Effector CD8-positive, alpha-beta T cell (primary cell): ENCODE results near the gene DIPK1B.

Source experiments
- DNase-seq: peaks from one replicate; lab custom pipeline; 2025; lab: John Stamatoyannopoulos, UW

DIPK1B gene

GRCh38 chr9:136673088-136673974, 39.0 kb upstream of the DIPK1B start:
- no peak for DNase-seq

GRCh38 chr9:136673975-136674785, 38.2 kb upstream of the DIPK1B start:
- no peak for DNase-seq

DNA sequence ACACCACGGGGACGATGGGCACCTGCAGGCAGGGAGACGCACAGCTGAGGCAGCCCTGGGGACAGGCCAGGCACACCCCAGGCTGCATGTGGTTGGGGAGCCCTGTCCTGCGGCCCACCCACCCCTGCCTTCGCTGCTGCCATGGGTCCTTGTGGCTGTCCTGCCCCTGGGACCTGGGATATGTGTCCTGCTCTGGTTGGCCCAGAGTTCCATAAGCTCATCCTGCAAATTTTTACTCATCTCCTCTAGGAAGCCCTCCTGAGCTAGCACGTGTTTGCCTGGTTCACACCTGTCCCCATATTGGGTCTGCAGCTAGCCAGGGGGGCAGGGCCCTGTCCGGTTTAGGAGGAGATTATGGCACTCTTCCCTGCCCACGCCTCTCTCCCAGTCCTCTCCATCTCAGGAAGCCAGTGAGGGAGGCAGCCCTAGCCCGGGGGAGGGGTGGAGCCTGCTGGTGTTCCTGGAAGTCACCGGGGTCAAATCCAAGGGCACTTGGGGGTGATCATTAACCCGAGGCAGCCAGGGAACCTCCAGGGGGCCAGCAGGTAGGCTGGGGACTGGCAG, 37.5 kb upstream of the DIPK1B start:
- no peak for DNase-seq

DNA sequence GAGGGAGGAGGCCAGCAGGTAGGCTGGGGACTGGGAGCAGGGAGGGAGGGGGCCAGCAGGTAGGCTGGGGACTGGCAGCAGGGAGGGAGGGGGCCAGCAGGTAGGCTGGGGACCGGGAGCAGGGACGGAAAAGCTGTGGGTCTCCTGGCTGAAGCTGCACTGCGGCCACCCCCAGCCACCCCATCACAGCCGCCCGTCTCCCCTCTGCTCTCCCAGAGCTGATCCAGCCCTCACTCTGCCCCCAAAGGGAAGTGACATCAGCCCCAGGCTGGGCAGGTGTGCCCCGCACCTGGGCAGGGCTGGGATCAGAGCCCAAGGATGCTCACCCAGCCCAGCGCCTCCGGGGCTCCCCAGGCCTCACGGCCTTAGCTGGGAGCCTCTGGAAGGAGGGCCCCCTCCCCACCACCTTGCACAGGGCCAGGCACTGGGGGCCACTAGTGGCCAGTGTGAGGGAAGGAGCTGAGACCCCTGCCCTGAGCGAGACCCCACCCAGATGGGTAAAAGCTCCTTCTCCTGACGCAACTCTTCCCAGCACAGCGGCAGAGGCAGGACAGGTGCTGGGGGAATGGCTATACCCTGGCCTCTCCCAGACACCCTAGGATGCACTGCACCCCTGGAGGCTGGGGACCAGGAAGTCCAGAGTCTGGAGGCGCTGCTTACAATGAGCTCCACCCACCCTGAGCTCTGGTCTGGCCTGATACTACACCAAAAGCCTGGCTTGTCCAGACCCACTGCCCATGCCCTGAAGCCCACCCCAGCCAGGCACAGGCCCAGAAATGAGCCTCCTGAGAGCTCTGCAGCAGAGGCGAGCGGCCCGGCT, 36.7 kb upstream of the DIPK1B start:
- DNase-seq: no peak

GRCh38 chr9:136676297-136676794, 36.0 kb upstream of the DIPK1B start:
- DNase-seq: no peak

GRCh38 chr9:136676920-136677686, 35.3 kb upstream of the DIPK1B start:
- no peak for DNase-seq

- DNase-seq: no peak
Measured at GRCh38 chr9:136678034-136678433, 34.3 kb upstream of the DIPK1B start.

DNA sequence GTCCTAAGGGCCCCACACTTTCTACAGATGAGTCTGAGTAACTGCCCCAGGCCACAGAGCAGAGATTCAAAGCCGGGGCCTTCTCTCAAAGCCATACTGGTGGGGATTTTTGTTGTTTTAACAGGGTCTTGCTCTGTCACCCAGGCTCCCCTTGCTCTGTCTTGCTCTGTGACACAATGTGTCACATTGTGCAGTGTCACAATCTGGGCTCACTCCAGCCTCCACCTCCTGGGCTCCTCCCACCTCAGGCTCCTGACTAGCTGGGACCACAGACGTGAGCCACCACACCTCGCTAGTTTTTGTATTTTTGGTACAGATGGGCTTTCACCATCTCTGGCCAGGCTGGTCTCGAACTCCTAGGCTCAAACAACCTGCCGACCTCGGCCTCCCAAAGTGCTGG, 33.7 kb upstream of the DIPK1B start:
- DNase-seq: no peak

GRCh38 chr9:136679431-136679941, 32.9 kb upstream of the DIPK1B start:
- no peak for DNase-seq

DNA sequence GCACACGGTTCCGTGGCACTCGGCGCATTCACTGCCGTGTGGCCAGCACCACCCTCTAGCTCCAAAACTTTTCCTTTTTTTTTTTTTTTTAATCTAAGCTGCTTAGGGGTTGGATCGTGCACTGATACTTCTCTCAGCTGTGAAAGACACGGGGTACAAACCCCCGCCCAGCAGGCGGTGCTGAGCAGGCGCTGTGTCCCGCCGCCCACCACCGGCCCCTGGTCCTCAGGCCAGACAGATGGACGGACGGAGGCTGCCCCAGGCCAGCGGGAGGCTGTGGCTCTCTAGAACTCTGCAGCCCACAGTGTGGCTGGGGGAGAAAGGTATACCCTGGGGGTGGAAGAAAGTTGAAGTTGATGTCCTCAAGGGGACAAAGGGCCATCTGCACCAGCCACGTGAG, 31.3 kb upstream of the DIPK1B start:
- no peak for DNase-seq

DNA sequence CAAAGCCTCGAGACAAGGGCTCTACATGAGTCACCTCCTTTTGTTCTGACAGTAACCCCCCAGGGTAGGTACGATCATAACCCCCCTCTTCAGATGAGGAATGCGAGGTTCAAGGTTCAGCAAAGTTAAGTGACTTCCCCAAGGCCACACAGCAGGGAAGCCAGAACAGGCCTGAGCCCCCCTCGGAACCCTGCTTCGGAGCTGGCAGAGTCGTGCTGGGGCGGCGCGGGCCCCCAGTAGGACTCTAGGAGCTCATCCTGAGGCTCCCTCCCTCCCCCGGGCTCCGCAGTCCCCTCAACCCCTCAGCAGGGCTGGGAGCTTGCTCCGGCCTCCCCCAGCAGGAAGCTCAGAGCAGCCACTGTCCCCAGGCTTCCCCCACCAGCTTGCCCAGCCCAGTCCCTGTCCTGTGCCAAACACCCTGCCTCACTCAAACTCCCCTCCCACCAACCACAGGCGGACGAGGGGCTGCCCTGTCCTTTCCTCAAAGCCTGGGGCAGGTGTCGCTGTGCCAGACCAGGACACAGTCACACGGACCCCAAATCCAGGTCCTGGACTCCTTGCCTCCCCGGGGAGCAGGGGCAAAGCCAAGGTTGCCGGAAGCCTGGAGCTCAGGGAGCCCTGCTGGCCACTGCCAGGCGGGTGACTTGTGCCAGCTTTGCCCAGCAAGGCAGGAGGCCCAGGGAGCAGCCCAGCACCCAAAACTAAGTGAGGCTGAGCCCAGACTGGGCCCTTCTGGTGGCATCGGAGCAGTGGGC, 30.2 kb upstream of the DIPK1B start:
- DNase-seq: no peak

DNA sequence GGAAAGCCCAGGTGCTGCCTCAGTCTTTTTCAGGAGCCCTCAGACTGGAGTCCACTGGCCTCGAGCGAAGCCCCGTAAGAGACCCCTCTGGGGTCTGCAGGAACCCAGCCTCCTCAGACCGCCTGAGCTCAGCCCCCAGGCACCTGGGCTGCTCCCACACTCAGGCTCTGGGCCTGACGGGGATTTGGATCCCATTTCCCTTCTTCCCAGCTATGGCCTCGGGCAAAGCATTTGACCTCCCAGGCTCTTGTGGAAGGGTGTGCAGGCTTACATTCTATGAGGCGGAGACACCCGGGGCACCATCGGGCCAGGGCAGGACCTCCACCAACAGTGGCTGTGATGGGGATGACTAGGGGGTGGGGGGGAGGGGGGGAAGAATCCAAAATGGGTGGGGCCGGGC, 29.7 kb upstream of the DIPK1B start:
- DNase-seq: no peak

DNA sequence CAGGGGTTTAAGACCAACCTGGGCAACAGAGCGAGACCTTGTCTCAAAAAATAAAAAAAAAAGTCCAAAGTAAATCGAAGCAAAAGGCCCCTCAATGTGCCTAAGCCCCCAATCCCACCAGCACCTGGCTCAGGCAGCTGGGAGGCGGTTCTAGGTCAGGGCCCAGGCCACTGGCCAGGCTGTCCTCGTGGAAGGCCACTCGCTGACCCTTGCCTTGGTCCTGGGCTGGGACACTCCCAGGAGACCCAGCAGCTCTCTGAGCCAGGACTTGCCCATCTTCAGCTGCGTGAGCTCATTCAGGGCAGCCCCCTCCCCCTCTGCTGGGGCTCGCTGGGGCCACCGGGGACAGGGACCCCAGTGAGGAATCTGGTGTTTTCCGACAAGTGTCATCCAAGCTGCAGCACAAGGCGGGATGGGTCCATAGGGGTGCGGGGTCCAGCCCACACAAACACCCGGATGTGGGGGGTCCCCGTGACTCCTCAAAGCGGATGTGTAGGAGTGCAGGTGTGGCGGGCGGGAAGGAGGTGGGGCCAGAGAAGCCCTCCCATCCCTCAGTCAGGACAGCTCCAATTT, 29.1 kb upstream of the DIPK1B start:
- DNase-seq: no peak

DNA sequence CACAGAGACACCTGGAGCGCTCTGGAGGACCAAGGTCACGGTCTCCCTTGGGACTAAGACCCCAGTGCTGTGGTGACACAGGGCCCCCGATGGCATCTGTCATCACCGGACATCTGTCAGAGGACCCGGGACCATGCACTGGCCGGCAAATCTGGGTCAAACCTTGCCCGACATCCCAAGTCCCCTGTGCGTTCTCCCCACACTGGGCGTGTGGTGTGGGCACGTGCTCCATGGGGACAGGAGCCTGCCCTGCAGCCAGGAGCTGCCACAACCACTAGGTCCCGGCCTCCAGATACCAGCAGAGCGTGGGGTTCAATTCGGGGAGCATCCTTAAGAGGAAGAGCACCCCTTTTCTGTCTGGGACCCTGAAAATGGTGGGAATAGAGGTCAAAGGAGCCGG, 28.6 kb upstream of the DIPK1B start:
- DNase-seq: no peak

DNA sequence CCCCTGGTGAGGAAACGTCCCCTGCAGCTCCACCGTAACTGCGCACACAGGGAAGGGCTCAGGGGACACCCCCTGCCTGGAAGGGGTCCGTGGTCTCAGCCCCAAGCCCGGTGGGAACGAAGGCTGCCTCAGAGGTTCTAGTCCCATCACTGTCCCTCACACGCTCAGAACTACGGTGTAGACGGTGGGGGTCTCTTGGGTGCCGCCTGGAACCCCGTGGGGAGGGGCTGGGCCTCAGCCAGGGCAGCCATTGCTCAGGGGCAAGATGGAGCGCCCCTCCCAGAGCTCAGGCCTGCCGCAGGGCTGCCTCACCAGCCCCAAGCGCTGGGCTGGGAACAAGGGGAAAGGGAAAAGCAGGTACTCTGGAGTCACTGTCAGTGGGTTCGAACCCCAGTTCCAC, 28.0 kb upstream of the DIPK1B start:
- no peak for DNase-seq

- no peak for DNase-seq
Measured at GRCh38 chr9:136684799-136685198, 27.6 kb upstream of the DIPK1B start.

- DNase-seq: no peak
Measured at GRCh38 chr9:136685216-136685615, 27.2 kb upstream of the DIPK1B start.

DNA sequence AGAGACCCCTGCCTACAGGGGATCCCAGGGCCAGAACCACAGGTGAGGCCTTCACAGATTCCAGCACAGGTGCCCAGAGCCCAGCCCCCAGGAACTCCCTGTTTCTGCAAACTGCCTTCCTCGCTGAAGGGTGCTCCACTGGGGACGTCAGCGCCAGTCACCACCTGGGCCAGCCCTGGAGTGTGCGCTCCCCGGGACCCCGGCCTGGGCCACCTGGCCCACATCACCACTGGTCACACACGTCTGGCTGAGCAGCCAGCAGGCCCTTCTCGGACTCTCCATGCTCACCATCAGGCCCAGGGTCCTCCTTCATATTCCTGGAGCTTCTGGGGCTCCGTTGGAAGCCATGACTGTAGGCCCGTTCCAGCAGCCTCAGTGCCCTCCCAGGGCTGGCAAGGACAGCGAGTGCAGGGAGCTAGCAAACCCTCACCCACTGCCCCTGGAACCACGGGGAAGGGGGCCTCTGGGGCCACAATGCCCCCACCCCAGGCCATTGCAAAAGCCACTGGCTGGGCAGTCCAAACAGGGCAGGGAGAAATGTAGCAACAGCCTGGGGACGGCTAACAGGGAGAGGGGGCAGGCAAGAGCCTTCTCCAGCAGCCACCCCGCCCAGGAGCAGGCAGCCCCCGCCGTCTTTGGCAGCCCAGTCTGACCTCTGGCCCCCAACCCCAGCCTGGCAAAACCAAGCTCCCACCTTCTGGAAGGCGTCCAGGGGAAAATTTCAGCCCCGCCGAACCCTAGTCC, 26.4 kb upstream of the DIPK1B start:
- no peak for DNase-seq

DNA sequence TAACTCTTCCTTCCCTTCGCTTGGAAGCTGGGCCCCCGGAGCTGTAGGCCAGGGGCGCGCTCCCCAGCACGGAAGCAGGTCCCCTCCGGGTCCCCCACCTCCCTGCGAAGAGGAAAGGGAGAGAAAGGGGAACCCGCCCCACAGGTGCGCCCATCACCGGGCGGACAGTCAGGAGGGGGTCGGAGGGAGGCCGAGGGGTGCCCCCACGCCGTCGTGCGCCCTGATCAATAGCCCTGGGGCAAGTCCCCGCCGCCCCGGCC, 25.9 kb upstream of the DIPK1B start:
- no peak for DNase-seq
